Spleen (tissue), 11 donors: ENCODE data around the gene LMF2. TPM values are rescaled to one million over a fixed set of nuclear protein-coding genes. Genes with fewer than 3 reads are reported as not detected.

ENCODE experiments used
- DNase-seq: peaks from one replicate; pipeline ENCODE4 v3.0.0-alpha.2; 2020
- H3K27ac ChIP-seq, 8 donors: fragments of 200-600 bp; sonication (generic) in 7 of 8; 1 replicate in 4 of 8; 2 replicates in 4 of 8; pipeline versions ENCODE4 v1.5.0 to v1.8.0; 2016 to 2021; ENCODE audit warnings: inconsistent platforms in 4 of 8, mild to moderate bottlenecking in 4 of 8, moderate library complexity in 1 of 8
- H3K27me3 ChIP-seq, 7 donors: fragments of 200-600 bp; sonication (generic) in 6 of 7; replicated peaks in 1 of 7; 1 replicate in 4 of 7; 2 replicates in 3 of 7; pipeline versions ENCODE4 v1.5.0 to v1.8.0; 2016 to 2021; ENCODE audit warnings: inconsistent platforms in 3 of 7, mild to moderate bottlenecking in 1 of 7
- H3K36me3 ChIP-seq, 6 donors: fragments of 200-600 bp; sonication (generic) in 5 of 6; 1 replicate in 4 of 6; 2 replicates in 2 of 6; pipeline versions ENCODE4 v1.5.0 to v1.8.0; 2016 to 2021; ENCODE audit warnings: inconsistent platforms in 2 of 6
- H3K4me1 ChIP-seq, 6 donors: fragments of 200-600 bp; sonication (generic) in 5 of 6; 1 replicate in 3 of 6; 2 replicates in 3 of 6; pipeline versions ENCODE4 v1.5.0 to v1.8.0; 2016 to 2021; ENCODE audit warnings: inconsistent platforms in 3 of 6
- H3K4me3 ChIP-seq, 8 donors: fragments of 200-600 bp; sonication (generic) in 7 of 8; 1 replicate in 4 of 8; 2 replicates in 4 of 8; pipeline versions ENCODE4 v1.5.0 to v1.8.0; 2016 to 2021; ENCODE audit warnings: inconsistent platforms in 4 of 8, mild to moderate bottlenecking in 4 of 8, moderate library complexity in 2 of 8
- H3K9me3 ChIP-seq, 8 donors: fragments of 200-600 bp; sonication (generic) in 7 of 8; 1 replicate in 4 of 8; 2 replicates in 4 of 8; pipeline versions ENCODE4 v1.5.0 to v1.8.0; 2016 to 2021; ENCODE audit warnings: inconsistent platforms in 4 of 8
- POLR2A ChIP-seq, 3 donors: fragments of 450-650 bp; IDR thresholded peaks; one replicate each; pipeline ENCODE4 v1.5.1; 2017; ENCODE audit warnings: antibody characterized with exemption in 3 of 3, mild to moderate bottlenecking in 1 of 3
- POLR2AphosphoS5 ChIP-seq, 3 donors: sonication (generic); formaldehyde crosslinking; IDR thresholded peaks; one replicate each; pipeline ENCODE4 v1.5.1; 2017; ENCODE audit warnings: antibody characterized with exemption in 3 of 3
- WGBS, 5 donors: extraction: QIAGEN DNeasy Blood & Tissue Kit in 3 of 5; methylation state at CpG; one replicate each; pipeline versions ENCODE4 v1.1.5 to v1.1.7; 2013 to 2018; 5-methylcytosine and 5-hydroxymethylcytosine counted together
- intact Hi-C: fragments of 100-400 bp; cut with DNase I; formaldehyde crosslinking; loops from one replicate; pipeline ENCODE4 v1.15.0; 2023; ENCODE audit warnings: low total_unique reads
- polyA plus RNA-seq, 3 donors: library from polyadenylated mRNA; stranded (reverse); fragments of 200-250 nt; gene quantifications; one replicate each; pipeline ENCODE4 v1.2.1, GENCODE V29; 2013
- total RNA-seq, 7 donors: library from RNA; depleted of rRNA in 3 of 7; stranded (reverse); fragments of >200 nt in 3 of 7; fragmentation: NEBNext Ultra II Directional in 4 of 7; extraction: Animal tissue kit (Norgen Biotek cat#: 25700) in 4 of 7; gene quantifications; one replicate each; pipeline versions ENCODE4 v1.1.0 to v1.2.1, GENCODE V29; 2016 to 2021
- TF ChIP-seq, protein P1 (sequence below), 11 experiments: fragments of 200-600 bp in 7 of 11; fragments of 450-650 bp in 4 of 11; sonication (generic) in 4 of 11; IDR thresholded peaks in 8 of 11; conservative IDR thresholded peaks in 3 of 11; 1 replicate in 7 of 11; 2 replicates in 4 of 11; pipeline versions ENCODE4 v1.4.0 to v1.8.0; 2016 to 2021; ENCODE audit warnings: antibody characterized with exemption in 11 of 11, inconsistent platforms in 4 of 11, mild to moderate bottlenecking in 1 of 11
- donor health status: healthy with polysubstance abuse.
- donor health status: DM: no; HTN: no; CAD: no; lungs with moderate emphysema.
- donor health status: DM: no; HTN: no; CAD: no.
- donor health status: Bipolar disorder and iron deficiency.
- donor health status: healthy.
- donor health status: DM: no; HTN: no; CAD: no.
- donor health status: DM: yes; HTN: yes; CAD: no.

The LMF2 gene
- total and polyA plus RNA-seq, 10 donors, result 36.6 to 81.1 (median 70.0) TPM

DNA sequence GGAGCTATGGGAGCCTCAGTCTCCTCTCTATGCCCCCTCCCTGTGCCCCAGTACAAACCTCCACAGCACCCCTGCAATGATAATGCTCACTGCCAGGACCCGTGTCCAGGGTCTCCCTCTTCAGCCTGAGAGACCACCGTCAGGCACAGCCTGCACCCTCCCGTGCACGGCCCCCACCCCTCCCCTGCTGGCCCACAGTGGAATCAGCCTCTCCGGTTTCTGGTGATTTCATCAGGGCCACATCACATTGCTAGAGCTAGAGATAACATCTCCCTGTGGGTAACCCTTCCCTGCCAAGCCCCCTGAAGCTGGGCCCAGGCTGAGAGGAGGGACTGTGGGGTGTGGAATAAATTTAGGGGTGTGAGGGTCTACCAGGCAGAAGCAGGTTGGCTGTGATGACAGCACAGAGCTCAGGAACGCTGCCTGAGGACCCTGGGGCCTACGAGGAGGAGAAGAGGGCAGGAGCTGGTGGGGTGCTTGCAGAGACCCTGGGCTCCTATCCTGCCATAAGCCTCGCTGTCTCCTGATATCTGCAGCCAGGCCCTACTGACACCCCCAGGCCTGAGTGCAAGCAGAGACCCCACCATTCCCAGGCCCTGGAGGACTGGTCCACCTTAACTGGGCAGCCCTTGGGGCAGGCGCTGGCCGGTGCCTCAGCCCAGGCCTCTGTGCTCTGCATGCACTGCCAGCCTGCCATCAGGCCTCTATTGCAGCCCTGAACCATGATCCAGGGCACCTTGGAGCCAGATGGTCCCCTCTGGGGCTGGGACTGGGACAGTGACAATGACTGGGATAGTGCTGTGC, 38.2 kb upstream of the LMF2 start, which contains the start of gene KLHDC7B:
Gene KLHDC7B, plus strand, starts transcription at position 378 of the 804 bp plus-strand sequence. Its CDS starts 345 bp downstream, at position 723.
- intact Hi-C loops, result no loop called here
- Histone ChIP-seq H3K27me3 (peaks cover 0 to 34% (median 14%) of the 10 kb centered on the region in 7 donors), H3K4me3 (no peak within 1 kb of the TSS), H3K9me3 (no peaks in the 10 kb centered on the region), H3K36me3 (no peaks in the 10 kb centered on the region), H3K4me1 (peaks cover 25 to 98% (median 60%) of the 10 kb centered on the region in 6 donors), H3K27ac (peak within 1 kb of the TSS; percentile 59 to 100 (median 98))
- peak; percentile 79 for DNase-seq
- TF ChIP-seq, protein P1, sequence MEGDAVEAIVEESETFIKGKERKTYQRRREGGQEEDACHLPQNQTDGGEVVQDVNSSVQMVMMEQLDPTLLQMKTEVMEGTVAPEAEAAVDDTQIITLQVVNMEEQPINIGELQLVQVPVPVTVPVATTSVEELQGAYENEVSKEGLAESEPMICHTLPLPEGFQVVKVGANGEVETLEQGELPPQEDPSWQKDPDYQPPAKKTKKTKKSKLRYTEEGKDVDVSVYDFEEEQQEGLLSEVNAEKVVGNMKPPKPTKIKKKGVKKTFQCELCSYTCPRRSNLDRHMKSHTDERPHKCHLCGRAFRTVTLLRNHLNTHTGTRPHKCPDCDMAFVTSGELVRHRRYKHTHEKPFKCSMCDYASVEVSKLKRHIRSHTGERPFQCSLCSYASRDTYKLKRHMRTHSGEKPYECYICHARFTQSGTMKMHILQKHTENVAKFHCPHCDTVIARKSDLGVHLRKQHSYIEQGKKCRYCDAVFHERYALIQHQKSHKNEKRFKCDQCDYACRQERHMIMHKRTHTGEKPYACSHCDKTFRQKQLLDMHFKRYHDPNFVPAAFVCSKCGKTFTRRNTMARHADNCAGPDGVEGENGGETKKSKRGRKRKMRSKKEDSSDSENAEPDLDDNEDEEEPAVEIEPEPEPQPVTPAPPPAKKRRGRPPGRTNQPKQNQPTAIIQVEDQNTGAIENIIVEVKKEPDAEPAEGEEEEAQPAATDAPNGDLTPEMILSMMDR (IDR thresholded peaks at IDR 0.05 in 8 of 11, conservative IDR thresholded peaks at IDR 0.05 in 3 of 11), result no peak
- TF ChIP-seq POLR2AphosphoS5 (IDR thresholded peaks at IDR 0.05) (no peak), POLR2A (IDR thresholded peaks at IDR 0.05) (no peak)
- 61 to 74% (median 65%) methylated on average over 8 to 10 of the region's 10 CpGs for WGBS, 5 donors

DNA sequence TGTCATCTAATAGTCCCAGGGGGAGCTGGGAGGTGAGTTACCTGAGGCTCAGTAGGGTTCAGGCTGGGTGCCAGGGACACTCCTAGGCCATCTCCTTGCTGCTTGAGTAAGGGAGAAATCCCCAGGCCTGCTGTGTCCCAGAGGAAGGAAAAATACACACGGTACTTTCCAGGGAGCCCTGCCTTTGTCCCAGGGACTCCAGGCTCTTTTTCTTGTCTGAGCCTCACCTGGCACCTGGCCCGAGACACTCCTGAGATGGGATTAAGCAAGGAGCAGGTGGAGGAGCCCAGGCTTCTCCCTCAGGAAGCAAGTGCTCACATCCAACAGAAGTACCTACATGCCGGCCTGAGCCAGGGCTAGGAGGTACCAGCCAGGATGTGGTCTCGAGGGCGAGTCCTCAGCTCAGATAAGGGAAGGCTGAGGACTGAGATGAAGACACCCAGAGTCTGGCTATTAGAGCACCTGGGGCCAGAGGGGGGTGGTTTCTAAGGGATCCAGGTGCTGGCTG, 37.3 kb upstream of the LMF2 start:
- Histone ChIP-seq H3K4me1 (peaks cover 30 to 99% (median 66%) of the 10 kb centered on the region in 6 donors), H3K27me3 (peaks cover 0 to 34% (median 14%) of the 10 kb centered on the region in 7 donors)
- DNase-seq, result peak; percentile 82

GRCh38 chr22:50544078-50544745, 36.7 kb upstream of the LMF2 start:
- Histone ChIP-seq H3K9me3 (no peaks in the 10 kb centered on the region), H3K27me3 (peaks cover 0 to 30% (median 14%) of the 10 kb centered on the region in 7 donors), H3K36me3 (no peaks in the 10 kb centered on the region), H3K4me3 (peak overlapping the region in 6 of 8 donors; percentile 5 to 60 (median 20)), H3K4me1 (peaks cover 27 to 99% (median 64%) of the 10 kb centered on the region in 6 donors), H3K27ac (peak overlapping the region; percentile 59 to 100 (median 98))
- peak; percentile 75 to 88 (median 77) for TF ChIP-seq POLR2AphosphoS5 (IDR thresholded peaks at IDR 0.05)
- TF ChIP-seq POLR2A (IDR thresholded peaks at IDR 0.05), result no peak
- TF ChIP-seq, protein P1 (IDR thresholded peaks at IDR 0.05 in 8 of 11, conservative IDR thresholded peaks at IDR 0.05 in 3 of 11), result peak; percentile 35 to 84 (median 68)
- 3 to 10% (median 5%) methylated on average over 25 to 52 of the region's 52 CpGs for WGBS, 5 donors
- peak; percentile 97 for DNase-seq
- intact Hi-C loops, result no loop called here

More for the DNA sequence above, 37.3 kb upstream of the LMF2 start:
- TF ChIP-seq, protein P1 (IDR thresholded peaks at IDR 0.05 in 8 of 11, conservative IDR thresholded peaks at IDR 0.05 in 3 of 11), result no peak
- TF ChIP-seq POLR2A (IDR thresholded peaks at IDR 0.05), result no peak
- no peak for TF ChIP-seq POLR2AphosphoS5 (IDR thresholded peaks at IDR 0.05)
- 49 to 72% (median 50%) methylated on average over 5 of the region's 5 CpGs for WGBS, 5 donors
- Histone ChIP-seq H3K9me3 (no peaks in the 10 kb centered on the region), H3K27ac (peak overlapping the region; percentile 59 to 100 (median 98)), H3K4me3 (peak overlapping the region in 2 of 8 donors; percentile 19 to 60), H3K36me3 (no peaks in the 10 kb centered on the region)
- intact Hi-C loops, result no loop called here
